ENCODE measurements around the gene GAD1. TPM values are rescaled to one million over a fixed set of nuclear protein-coding genes. Genes with fewer than 3 reads are reported as not detected.

GAD1 gene
- total and polyA plus RNA-seq, 2 donors from 2014 or later: 1.1 to 4.1 TPM

- Histone ChIP-seq H3K27ac (ENCODE audit: low read depth in 2 of 2, low read length in 2 of 2) (no peak overlapping the region), H3K36me3 (ENCODE audit: control insufficient read depth in 2 of 3, insufficient read depth in 3 of 3, low read length in 3 of 3) (no peaks in the 10 kb centered on the region), H3K9ac (ENCODE audit: low read length in 3 of 3) (no peak overlapping the region), H3K4me3 (ENCODE audit: low read length in 3 of 3) (no peak overlapping the region), H3K4me1 (ENCODE audit: control insufficient read depth in 2 of 3, insufficient read depth in 2 of 3, low read depth in 1 of 3, low read length in 3 of 3) (no peaks in the 10 kb centered on the region), H3K9me3 (ENCODE audit: control insufficient read depth in 2 of 3, insufficient read depth in 1 of 3, low read length in 3 of 3) (no peaks in the 10 kb centered on the region), H3K27me3 (ENCODE audit: control insufficient read depth, insufficient read depth, low read length) (no peaks in the 10 kb centered on the region)
- DNase-seq (no peak), FAIRE-seq (no peak)
- TF ChIP-seq, protein P1, sequence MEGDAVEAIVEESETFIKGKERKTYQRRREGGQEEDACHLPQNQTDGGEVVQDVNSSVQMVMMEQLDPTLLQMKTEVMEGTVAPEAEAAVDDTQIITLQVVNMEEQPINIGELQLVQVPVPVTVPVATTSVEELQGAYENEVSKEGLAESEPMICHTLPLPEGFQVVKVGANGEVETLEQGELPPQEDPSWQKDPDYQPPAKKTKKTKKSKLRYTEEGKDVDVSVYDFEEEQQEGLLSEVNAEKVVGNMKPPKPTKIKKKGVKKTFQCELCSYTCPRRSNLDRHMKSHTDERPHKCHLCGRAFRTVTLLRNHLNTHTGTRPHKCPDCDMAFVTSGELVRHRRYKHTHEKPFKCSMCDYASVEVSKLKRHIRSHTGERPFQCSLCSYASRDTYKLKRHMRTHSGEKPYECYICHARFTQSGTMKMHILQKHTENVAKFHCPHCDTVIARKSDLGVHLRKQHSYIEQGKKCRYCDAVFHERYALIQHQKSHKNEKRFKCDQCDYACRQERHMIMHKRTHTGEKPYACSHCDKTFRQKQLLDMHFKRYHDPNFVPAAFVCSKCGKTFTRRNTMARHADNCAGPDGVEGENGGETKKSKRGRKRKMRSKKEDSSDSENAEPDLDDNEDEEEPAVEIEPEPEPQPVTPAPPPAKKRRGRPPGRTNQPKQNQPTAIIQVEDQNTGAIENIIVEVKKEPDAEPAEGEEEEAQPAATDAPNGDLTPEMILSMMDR (IDR thresholded peaks at IDR 0.05; ENCODE audit: borderline replicate concordance, extremely low read depth, insufficient read depth): no peak
- intact Hi-C loops (cut with DNase I): no loop called here
These were observed 37.4 kb upstream of the GAD1 start for GRCh38 chr2:170779304-170779703.

GRCh38 chr2:170782673-170783072, 34.0 kb upstream of the GAD1 start:
- FAIRE-seq (no peak), DNase-seq (no peak)
- H3K4me3 ChIP-seq (ENCODE audit: low read length in 3 of 3): no peak overlapping the region
- intact Hi-C loops (cut with DNase I): no loop called here
- H3K27me3 ChIP-seq (ENCODE audit: control insufficient read depth, insufficient read depth, low read length): no peaks in the 10 kb centered on the region
- no peaks in the 10 kb centered on the region for H3K4me1 ChIP-seq (ENCODE audit: control insufficient read depth in 2 of 3, insufficient read depth in 2 of 3, low read depth in 1 of 3, low read length in 3 of 3)
- H3K9me3 ChIP-seq (ENCODE audit: control insufficient read depth in 2 of 3, insufficient read depth in 1 of 3, low read length in 3 of 3): no peaks in the 10 kb centered on the region
- H3K9ac ChIP-seq (ENCODE audit: low read length in 3 of 3): no peak overlapping the region
- TF ChIP-seq, protein P1 (IDR thresholded peaks at IDR 0.05; ENCODE audit: borderline replicate concordance, extremely low read depth, insufficient read depth): no peak
- H3K36me3 ChIP-seq (ENCODE audit: control insufficient read depth in 2 of 3, insufficient read depth in 3 of 3, low read length in 3 of 3): no peaks in the 10 kb centered on the region
- H3K27ac ChIP-seq (ENCODE audit: low read depth in 2 of 2, low read length in 2 of 2): no peak overlapping the region

DNA sequence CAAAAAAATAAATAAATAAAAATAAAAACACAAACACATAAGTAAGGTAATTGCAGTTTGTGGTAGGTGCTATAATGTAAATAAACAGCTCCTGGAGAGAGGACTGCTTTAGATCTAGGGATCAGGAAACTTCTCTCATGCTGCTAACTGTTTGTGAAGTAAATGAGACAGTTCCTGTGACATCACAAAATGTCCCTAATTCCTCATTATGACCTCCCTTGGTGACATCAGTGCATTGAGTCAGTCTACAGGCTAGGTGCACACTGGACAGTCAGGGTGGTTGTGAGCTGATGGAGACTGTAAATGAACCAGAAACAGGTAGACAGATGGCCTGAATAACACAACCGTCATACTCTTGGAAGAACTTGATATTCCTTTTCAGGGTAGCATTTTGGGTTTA, 33.1 kb upstream of the GAD1 start:
- Histone ChIP-seq H3K9me3 (ENCODE audit: control insufficient read depth in 2 of 3, insufficient read depth in 1 of 3, low read length in 3 of 3) (no peaks in the 10 kb centered on the region), H3K9ac (ENCODE audit: low read length in 3 of 3) (no peak overlapping the region), H3K4me1 (ENCODE audit: control insufficient read depth in 2 of 3, insufficient read depth in 2 of 3, low read depth in 1 of 3, low read length in 3 of 3) (no peaks in the 10 kb centered on the region), H3K36me3 (ENCODE audit: control insufficient read depth in 2 of 3, insufficient read depth in 3 of 3, low read length in 3 of 3) (no peaks in the 10 kb centered on the region), H3K4me3 (ENCODE audit: low read length in 3 of 3) (no peak overlapping the region), H3K27me3 (ENCODE audit: control insufficient read depth, insufficient read depth, low read length) (no peaks in the 10 kb centered on the region), H3K27ac (ENCODE audit: low read depth in 2 of 2, low read length in 2 of 2) (no peak overlapping the region)
- intact Hi-C loops (cut with DNase I): no loop called here
- DNase-seq: no peak
- TF ChIP-seq, protein P1 (IDR thresholded peaks at IDR 0.05; ENCODE audit: borderline replicate concordance, extremely low read depth, insufficient read depth): no peak
- no peak for FAIRE-seq

GRCh38 chr2:170798996-170799395, 17.7 kb upstream of the GAD1 start:
- intact Hi-C loops (cut with DNase I): no loop called here

More at GRCh38 chr2:170798996-170799395, 17.7 kb upstream of the GAD1 start:
- no peaks in the 10 kb centered on the region for H3K4me1 ChIP-seq (ENCODE audit: control insufficient read depth in 2 of 3, insufficient read depth in 2 of 3, low read depth in 1 of 3, low read length in 3 of 3)
- no peak overlapping the region for H3K9ac ChIP-seq (ENCODE audit: low read length in 3 of 3)
- no peak for DNase-seq
- no peaks in the 10 kb centered on the region for H3K36me3 ChIP-seq (ENCODE audit: control insufficient read depth in 2 of 3, insufficient read depth in 3 of 3, low read length in 3 of 3)
- no peak overlapping the region for H3K27ac ChIP-seq (ENCODE audit: low read depth in 2 of 2, low read length in 2 of 2)
- H3K4me3 ChIP-seq (ENCODE audit: low read length in 3 of 3): no peak overlapping the region
- FAIRE-seq: no peak
- H3K27me3 ChIP-seq (ENCODE audit: control insufficient read depth, insufficient read depth, low read length): no peaks in the 10 kb centered on the region
- H3K9me3 ChIP-seq (ENCODE audit: control insufficient read depth in 2 of 3, insufficient read depth in 1 of 3, low read length in 3 of 3): no peaks in the 10 kb centered on the region
- TF ChIP-seq, protein P1 (IDR thresholded peaks at IDR 0.05; ENCODE audit: borderline replicate concordance, extremely low read depth, insufficient read depth): no peak
